Activated naive CD8-positive, alpha-beta T cell (primary cell): Measurements from ENCODE around the gene OCA2.

Experiments
- H3K27ac Mint-ChIP-seq: one replicate; pipeline ENCODE4 v1.8.0; 2021; ENCODE audit warnings: mixed read lengths
- H3K27me3 Mint-ChIP-seq: one replicate; pipeline ENCODE4 v1.8.0; 2021; ENCODE audit warnings: mixed read lengths
- H3K36me3 Mint-ChIP-seq: one replicate; pipeline ENCODE4 v1.8.0; 2021; ENCODE audit warnings: mixed read lengths
- H3K4me1 Mint-ChIP-seq: one replicate; pipeline ENCODE4 v1.8.0; 2021; ENCODE audit warnings: low read depth, mixed read lengths
- H3K4me3 Mint-ChIP-seq: one replicate; pipeline ENCODE4 v1.8.0; 2021; ENCODE audit warnings: mild to moderate bottlenecking, mixed read lengths
- H3K9me3 Mint-ChIP-seq: one replicate; pipeline ENCODE4 v1.8.0; 2021; ENCODE audit warnings: low read depth, mixed read lengths

OCA2 gene

GRCh38 chr15:27928386-27928785 lies 170.7 kb downstream of the OCA2 start:
- no peak overlapping the region for H3K4me3 Mint-ChIP-seq
- peaks cover 9% of the 10 kb centered on the region for H3K27me3 Mint-ChIP-seq
- peaks cover 14% of the 10 kb centered on the region for H3K9me3 Mint-ChIP-seq
- H3K4me1 Mint-ChIP-seq = no peaks in the 10 kb centered on the region
- no peak overlapping the region for H3K27ac Mint-ChIP-seq
- H3K36me3 Mint-ChIP-seq = no peaks in the 10 kb centered on the region

GRCh38 chr15:27912283-27912682 lies 186.8 kb downstream of the OCA2 start:
- H3K9me3 Mint-ChIP-seq = peaks cover 6% of the 10 kb centered on the region
- no peaks in the 10 kb centered on the region for H3K4me1 Mint-ChIP-seq
- H3K36me3 Mint-ChIP-seq = no peaks in the 10 kb centered on the region
- no peaks in the 10 kb centered on the region for H3K27me3 Mint-ChIP-seq
- no peak overlapping the region for H3K27ac Mint-ChIP-seq
- no peak overlapping the region for H3K4me3 Mint-ChIP-seq

DNA sequence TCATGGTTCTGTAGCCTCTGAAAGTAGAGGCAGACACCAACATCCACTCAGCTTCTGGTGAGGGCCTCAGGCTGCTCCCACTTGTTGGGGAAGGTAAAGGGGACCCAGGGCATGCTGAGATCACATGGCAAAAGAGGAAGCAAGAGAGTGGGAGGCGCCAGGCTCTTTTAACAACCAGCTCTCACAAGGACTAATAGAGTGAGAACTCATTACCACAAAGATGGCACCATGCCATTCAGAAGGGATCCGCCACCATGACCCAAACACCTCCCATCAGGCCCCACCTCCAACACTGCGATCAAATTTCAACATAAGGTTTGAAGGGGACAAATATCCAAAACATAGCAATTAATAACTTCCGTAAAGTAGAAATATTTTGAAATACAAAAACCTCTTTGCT lies 192.3 kb downstream of the OCA2 start:
- H3K4me3 Mint-ChIP-seq = no peak overlapping the region
- H3K27ac Mint-ChIP-seq = no peak overlapping the region
- H3K9me3 Mint-ChIP-seq = peaks cover 6% of the 10 kb centered on the region
- H3K27me3 Mint-ChIP-seq = peaks cover 3% of the 10 kb centered on the region
- no peaks in the 10 kb centered on the region for H3K36me3 Mint-ChIP-seq
- H3K4me1 Mint-ChIP-seq = no peaks in the 10 kb centered on the region

GRCh38 chr15:27903405-27903804 lies 195.7 kb downstream of the OCA2 start:
- H3K27ac Mint-ChIP-seq = no peak overlapping the region
- H3K4me1 Mint-ChIP-seq = no peaks in the 10 kb centered on the region
- H3K9me3 Mint-ChIP-seq = peaks cover 6% of the 10 kb centered on the region
- no peak overlapping the region for H3K4me3 Mint-ChIP-seq
- peaks cover 3% of the 10 kb centered on the region for H3K27me3 Mint-ChIP-seq
- H3K36me3 Mint-ChIP-seq = no peaks in the 10 kb centered on the region

- Mint-ChIP-seq H3K27me3 (peaks cover 3% of the 10 kb centered on the region), H3K4me1 (no peaks in the 10 kb centered on the region), H3K27ac (no peak overlapping the region), H3K36me3 (no peaks in the 10 kb centered on the region), H3K4me3 (no peak overlapping the region), H3K9me3 (peaks cover 6% of the 10 kb centered on the region)
Observed at GRCh38 chr15:27902680-27903385, 196.3 kb downstream of the OCA2 start.

DNA sequence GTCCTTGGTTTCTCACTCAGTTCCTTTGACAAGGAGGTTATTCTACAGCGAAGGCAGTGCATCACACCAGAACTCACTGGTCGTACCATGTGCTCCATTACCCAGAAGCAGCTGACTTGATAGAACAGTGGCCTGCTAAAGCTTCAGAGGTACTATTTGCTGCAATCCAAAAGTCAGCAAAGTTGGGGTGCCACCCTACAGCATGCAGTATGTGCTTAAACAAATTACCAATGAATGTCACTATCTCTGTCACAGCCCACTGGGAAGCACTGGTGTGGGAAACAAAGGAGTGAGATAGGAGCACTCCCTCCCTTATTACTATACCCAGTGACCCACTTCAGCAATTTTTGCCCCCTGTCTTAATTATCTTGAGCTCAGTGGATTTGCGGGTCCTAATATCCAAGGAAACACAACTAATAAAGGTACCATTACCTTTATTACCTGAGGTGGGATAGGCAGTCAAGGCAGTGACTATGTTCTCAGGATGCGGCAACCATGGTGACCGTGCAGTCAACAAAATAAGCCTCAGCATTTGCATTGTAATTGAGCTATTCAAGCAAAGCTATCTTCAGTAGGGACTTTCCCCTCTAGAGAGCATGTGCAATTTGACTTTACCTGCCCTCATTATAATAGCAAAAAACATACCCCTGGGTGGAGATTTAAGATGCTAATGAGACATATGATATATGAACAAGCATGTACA lies 199.4 kb downstream of the OCA2 start:
- Mint-ChIP-seq H3K4me1 (no peaks in the 10 kb centered on the region), H3K27ac (no peak overlapping the region), H3K27me3 (peaks cover 3% of the 10 kb centered on the region), H3K4me3 (no peak overlapping the region), H3K36me3 (no peaks in the 10 kb centered on the region), H3K9me3 (peaks cover 4% of the 10 kb centered on the region)

DNA sequence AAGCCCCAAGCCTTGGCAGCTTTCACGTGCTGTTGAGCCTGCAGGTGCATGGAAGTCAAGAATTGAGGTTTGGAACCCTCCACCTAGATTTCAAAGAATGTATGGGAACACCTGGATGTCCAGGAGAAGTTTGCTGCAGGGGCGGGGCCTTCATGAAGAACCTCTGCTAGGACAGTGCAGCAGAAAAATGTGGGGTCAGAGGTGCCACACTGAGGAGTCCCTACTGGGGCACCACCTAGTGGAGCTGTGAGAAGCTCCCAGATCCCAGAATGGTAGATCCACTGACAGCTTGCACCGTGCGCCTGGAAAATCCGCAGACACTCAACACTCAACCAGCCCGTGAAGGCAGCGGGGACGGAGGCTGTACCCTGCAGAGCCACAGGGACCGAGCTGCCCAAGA lies 201.6 kb downstream of the OCA2 start:
- Mint-ChIP-seq H3K4me3 (no peak overlapping the region), H3K36me3 (peaks cover 2% of the 10 kb centered on the region), H3K27me3 (no peaks in the 10 kb centered on the region), H3K27ac (no peak overlapping the region), H3K4me1 (no peaks in the 10 kb centered on the region), H3K9me3 (peaks cover 8% of the 10 kb centered on the region)

DNA sequence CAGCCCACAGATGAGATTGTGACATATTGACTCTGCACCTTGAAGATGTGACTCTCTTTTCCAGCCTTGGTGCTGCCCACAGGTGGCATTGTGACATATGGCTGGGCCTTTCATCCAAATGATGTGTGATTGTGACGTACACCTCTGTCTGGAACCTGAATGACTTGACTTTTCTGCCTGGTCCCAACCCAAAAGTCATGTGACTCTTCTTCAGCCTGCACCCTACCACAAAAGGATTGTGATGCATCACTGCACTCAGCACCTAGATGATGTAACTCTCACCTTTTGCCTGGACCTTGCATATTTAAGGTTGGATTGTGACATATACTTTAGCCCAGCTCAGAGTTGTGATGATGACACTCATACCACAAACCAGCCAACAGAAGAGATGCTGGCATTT lies 204.5 kb downstream of the OCA2 start:
- Mint-ChIP-seq H3K4me3 (no peak overlapping the region), H3K9me3 (peaks cover 18% of the 10 kb centered on the region), H3K27me3 (no peaks in the 10 kb centered on the region), H3K27ac (no peak overlapping the region), H3K4me1 (no peaks in the 10 kb centered on the region), H3K36me3 (peaks cover 2% of the 10 kb centered on the region)

DNA sequence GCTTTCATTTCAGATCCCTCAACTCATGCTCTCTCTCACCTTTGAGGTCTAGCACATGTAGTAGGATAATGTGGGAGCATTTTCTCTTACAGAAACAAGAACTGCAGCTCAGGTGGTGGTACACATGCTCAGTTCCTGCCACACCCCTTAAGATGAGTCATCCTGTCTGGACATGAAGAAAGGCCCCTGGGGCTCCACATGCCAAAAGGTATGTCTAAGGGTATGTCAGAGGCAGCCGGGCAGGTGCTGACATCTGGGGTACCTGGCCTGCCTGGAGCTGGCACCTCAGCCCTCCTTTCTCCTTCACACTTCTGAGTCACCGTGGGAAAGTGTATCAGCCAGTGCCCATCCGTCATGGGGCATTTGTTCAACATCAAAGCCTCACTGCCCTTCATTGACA lies 209.9 kb downstream of the OCA2 start:
- no peak overlapping the region for H3K4me3 Mint-ChIP-seq
- peaks cover 5% of the 10 kb centered on the region for H3K27me3 Mint-ChIP-seq
- peaks cover 4% of the 10 kb centered on the region for H3K36me3 Mint-ChIP-seq
- no peak overlapping the region for H3K27ac Mint-ChIP-seq
- H3K9me3 Mint-ChIP-seq = peaks cover 13% of the 10 kb centered on the region
- H3K4me1 Mint-ChIP-seq = no peaks in the 10 kb centered on the region

GRCh38 chr15:27885201-27885600 lies 213.9 kb downstream of the OCA2 start:
- Mint-ChIP-seq H3K4me1 (no peaks in the 10 kb centered on the region), H3K9me3 (no peaks in the 10 kb centered on the region), H3K27ac (no peak overlapping the region), H3K36me3 (peaks cover 3% of the 10 kb centered on the region), H3K27me3 (peaks cover 5% of the 10 kb centered on the region), H3K4me3 (no peak overlapping the region)

DNA sequence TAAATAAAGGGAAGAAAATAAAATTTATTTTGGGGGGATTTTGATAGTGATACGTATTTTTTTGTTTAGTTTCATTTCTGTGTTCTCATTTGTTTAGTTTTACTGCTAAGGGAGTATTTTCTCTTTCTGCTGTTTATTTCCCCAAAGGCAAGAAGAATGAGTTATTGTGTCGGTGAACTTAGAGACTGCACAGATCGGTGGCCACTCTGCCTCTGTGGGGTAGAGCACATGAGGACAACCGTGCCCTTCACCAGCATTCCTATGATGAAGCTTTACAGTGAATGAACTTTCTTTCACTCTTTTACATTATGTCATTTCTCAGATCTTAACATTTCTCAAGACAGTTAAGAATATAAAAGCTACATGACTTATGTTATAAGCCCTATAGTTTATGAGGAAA lies 214.4 kb downstream of the OCA2 start:
- H3K9me3 Mint-ChIP-seq = peaks cover 2% of the 10 kb centered on the region
- no peak overlapping the region for H3K27ac Mint-ChIP-seq
- H3K4me1 Mint-ChIP-seq = no peaks in the 10 kb centered on the region
- H3K27me3 Mint-ChIP-seq = peaks cover 5% of the 10 kb centered on the region
- H3K4me3 Mint-ChIP-seq = no peak overlapping the region
- H3K36me3 Mint-ChIP-seq = peaks cover 3% of the 10 kb centered on the region

DNA sequence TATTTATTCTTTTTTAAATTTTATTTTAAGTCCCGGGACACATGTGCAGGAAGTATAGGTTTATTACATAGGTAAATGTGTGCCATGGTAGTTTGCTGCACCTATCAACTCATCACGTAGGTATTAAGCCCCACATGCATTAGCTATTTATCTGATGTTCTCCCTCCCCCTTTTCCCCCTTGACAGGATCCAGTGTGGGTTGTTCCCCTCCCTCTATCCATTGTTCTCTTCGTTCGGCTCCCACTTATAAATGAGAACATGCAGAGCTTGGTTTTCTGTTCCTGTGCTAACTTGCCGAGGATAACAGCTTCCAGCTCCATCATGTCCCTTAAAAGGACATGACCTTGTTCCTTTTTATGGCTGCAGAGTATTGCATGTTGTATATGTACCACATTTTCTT lies 220.3 kb downstream of the OCA2 start:
- no peaks in the 10 kb centered on the region for H3K4me1 Mint-ChIP-seq
- peaks cover 5% of the 10 kb centered on the region for H3K9me3 Mint-ChIP-seq
- no peaks in the 10 kb centered on the region for H3K27me3 Mint-ChIP-seq
- no peaks in the 10 kb centered on the region for H3K36me3 Mint-ChIP-seq
- no peak overlapping the region for H3K27ac Mint-ChIP-seq
- H3K4me3 Mint-ChIP-seq = no peak overlapping the region

GRCh38 chr15:27873828-27874227 lies 225.3 kb downstream of the OCA2 start:
- H3K4me1 Mint-ChIP-seq = no peaks in the 10 kb centered on the region
- H3K27ac Mint-ChIP-seq = no peak overlapping the region
- no peak overlapping the region for H3K4me3 Mint-ChIP-seq
- no peaks in the 10 kb centered on the region for H3K36me3 Mint-ChIP-seq
- H3K9me3 Mint-ChIP-seq = no peaks in the 10 kb centered on the region
- peaks cover 1% of the 10 kb centered on the region for H3K27me3 Mint-ChIP-seq

- H3K4me1 Mint-ChIP-seq = no peaks in the 10 kb centered on the region
- H3K9me3 Mint-ChIP-seq = no peaks in the 10 kb centered on the region
- H3K36me3 Mint-ChIP-seq = no peaks in the 10 kb centered on the region
- peaks cover 1% of the 10 kb centered on the region for H3K27me3 Mint-ChIP-seq
- H3K27ac Mint-ChIP-seq = no peak overlapping the region
- H3K4me3 Mint-ChIP-seq = no peak overlapping the region
Observed at GRCh38 chr15:27873039-27873438, 226.1 kb downstream of the OCA2 start.

- no peaks in the 10 kb centered on the region for H3K9me3 Mint-ChIP-seq
- no peak overlapping the region for H3K4me3 Mint-ChIP-seq
- no peaks in the 10 kb centered on the region for H3K4me1 Mint-ChIP-seq
- H3K27me3 Mint-ChIP-seq = peaks cover 1% of the 10 kb centered on the region
- H3K27ac Mint-ChIP-seq = no peak overlapping the region
- H3K36me3 Mint-ChIP-seq = no peaks in the 10 kb centered on the region
Observed at GRCh38 chr15:27872355-27872754, 226.8 kb downstream of the OCA2 start.

DNA sequence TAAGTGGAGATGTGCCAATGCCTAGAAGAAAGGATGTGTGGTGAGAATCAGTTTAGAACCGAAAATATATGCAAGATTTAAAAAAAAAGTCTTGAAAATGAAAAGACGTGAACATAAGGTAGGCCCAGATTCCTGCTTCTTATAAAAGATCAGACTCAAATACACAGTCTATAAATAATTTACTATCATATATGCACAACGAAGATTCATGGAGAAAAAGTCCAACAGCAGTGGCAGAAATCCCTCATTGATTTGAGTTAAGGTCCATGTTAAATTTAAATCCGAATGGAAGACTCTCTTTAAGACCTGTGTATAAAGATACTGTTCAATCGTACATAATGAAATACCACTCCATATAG lies 227.2 kb downstream of the OCA2 start:
- Mint-ChIP-seq H3K27me3 (peaks cover 1% of the 10 kb centered on the region), H3K4me1 (no peaks in the 10 kb centered on the region), H3K27ac (no peak overlapping the region), H3K36me3 (no peaks in the 10 kb centered on the region), H3K9me3 (no peaks in the 10 kb centered on the region), H3K4me3 (no peak overlapping the region)
